ENCODE results near the gene CENPM.

GRCh38 chr22:41966607-41967240 is 19.8 kb upstream of the CENPM start:
- no peak for TF ChIP-seq ZBTB40 (IDR thresholded peaks at IDR 0.05)
- TF ChIP-seq ZBTB40 (CRISPR knock-in tag; IDR thresholded peaks at IDR 0.05), result no peak
- TF ChIP-seq SP1 (CRISPR knock-in tag; IDR thresholded peaks at IDR 0.05), result no peak
- no peak for TF ChIP-seq CBX8 (IDR thresholded peaks at IDR 0.05; ENCODE audit: borderline replicate concordance, extremely low read depth, low read depth, low read length, poor library complexity, severe bottlenecking)
- no peak for TF ChIP-seq MYBL2 (IDR thresholded peaks at IDR 0.05; ENCODE audit: low read depth)
- no peak for TF ChIP-seq MYBL2 (CRISPR knock-in tag; IDR thresholded peaks at IDR 0.05; ENCODE audit: borderline replicate concordance)
- TF ChIP-seq RERE (CRISPR knock-in tag; IDR thresholded peaks at IDR 0.05; ENCODE audit: borderline replicate concordance), result no peak
- no peak for TF ChIP-seq NR2F6 (CRISPR knock-in tag; IDR thresholded peaks at IDR 0.05)
- TF ChIP-seq EWSR1 (IDR thresholded peaks at IDR 0.05; ENCODE audit: borderline replicate concordance, low read depth, partially characterized antibody), result no peak
- peak; percentile 35 to 44 (median 39); a peak in 5 of 6 replicates for TF ChIP-seq CTCF (IDR thresholded peaks at IDR 0.05 in 2 of 3, conservative IDR thresholded peaks at IDR 0.05 in 1 of 3; ENCODE audit: insufficient read depth in 2 of 3, low read depth in 1 of 3, low read length in 3 of 3)
- TF ChIP-seq ZBTB8A (IDR thresholded peaks at IDR 0.05; ENCODE audit: partially characterized antibody), result no peak

Data from K562 (cell line).